Umbilical cord (tissue), 2 donors: ENCODE data around the gene CDK3. TPM values are rescaled to one million over a fixed set of nuclear protein-coding genes. Genes with fewer than 3 reads are reported as not detected.

Experiments
- DNase-seq: peaks from one replicate; pipeline ENCODE4 v3.0.0-alpha.2; 2015; ENCODE audit warnings: low spot score
- total RNA-seq: library from RNA; depleted of rRNA; stranded (reverse); fragments of >200 nt; gene quantifications from one replicate; pipeline ENCODE4 v1.2.3, GENCODE V29; 2014; ENCODE audit warnings: low replicate concordance; ENCODE audit not compliant: insufficient read depth

Gene CDK3
- total RNA-seq, 1 donor from 2014 or later = not detected

DNA sequence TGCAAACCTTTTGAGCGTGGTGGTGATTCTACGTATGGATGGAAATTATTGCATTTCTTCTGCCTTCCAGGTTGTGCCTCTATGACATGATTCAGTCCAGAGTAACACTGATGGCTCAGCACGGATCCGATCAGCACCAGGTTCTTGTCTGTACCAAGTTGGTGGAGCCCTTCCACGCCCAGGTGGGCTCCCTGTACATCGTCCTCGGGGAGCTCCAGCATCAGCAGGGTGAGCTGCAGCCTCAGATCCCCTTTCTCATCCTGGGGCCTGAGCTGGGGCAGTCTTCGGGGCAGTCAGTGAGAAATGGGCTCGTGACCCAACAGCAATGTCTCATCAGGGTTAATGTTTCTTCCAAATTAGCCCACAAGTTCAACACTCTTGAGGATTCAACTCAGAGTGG is 9.3 kb upstream of the CDK3 start:
- no peak for DNase-seq

GRCh38 chr17:75994802-75995370 is 5.8 kb upstream of the CDK3 start:
- no peak for DNase-seq

DNA sequence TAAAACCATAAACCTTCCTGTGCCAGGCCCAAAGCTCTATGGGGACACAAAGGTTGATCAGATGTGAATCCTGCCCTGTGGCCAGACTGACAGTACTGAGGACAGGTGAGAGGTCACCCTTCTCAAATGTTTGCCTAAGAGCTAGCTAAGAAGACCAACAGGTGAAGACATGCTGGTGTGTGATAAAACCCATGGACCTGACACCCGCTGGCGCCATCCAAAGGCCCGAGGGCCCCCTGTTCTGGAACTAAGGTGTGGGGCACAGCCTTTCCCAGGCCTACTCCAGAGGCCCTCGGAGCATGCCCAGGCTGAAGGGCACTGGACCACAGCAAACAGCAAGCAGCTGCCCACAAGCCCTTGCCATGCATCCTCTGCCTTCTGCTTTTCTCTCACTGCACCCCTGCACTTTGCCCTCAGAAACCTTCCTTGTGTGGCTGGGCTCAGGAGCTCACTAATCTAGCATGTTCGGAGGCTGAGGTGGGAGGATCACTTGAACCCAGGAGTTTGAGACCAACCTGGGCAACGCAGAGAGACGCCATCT is 5.2 kb upstream of the CDK3 start:
- DNase-seq = no peak

DNA sequence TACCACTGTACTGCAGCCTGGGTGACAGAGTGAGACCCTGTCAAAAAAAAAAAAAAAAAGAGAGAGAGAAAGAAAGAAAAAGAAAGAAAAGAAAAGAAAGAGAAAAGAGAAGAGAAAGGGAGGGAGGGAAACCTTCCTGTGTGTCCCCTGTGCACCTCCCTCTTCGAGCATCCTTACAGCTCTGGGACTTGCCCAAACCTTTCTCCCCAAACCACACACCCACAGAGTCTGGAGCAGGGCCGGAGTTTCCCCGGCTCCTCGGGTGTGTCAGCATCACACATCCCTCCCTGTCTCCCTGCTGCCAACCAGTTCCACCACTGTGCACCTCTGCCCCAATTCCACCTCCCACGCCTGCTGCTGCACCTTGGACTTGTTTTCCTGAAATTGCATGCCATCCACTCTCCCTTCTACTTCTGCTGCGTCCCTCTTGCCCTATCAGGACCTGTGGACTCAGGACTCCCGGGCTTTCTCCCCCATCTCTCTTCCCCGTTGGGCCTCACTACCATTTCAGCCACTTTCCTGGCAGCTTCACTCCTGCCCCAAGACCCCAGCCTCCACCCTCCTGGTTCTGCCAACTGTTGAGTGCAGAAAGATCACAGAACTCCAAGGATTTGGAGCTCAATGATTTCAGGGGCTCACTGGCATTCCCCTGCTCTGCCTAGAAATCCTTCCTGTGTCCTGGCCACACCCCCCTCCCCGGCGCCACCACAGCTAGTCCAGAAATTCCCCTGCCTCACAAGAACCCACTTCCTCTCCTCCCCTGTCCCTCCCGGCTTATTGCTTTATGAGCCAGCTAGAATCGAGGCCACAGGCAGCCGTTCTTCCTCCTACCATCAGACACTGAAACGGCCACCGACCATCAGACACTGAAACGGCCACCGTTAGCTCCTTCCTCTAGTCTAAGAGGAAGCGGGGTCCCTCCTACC is 3.7 kb upstream of the CDK3 start:
- peak; percentile 69 for DNase-seq

- DNase-seq = no peak
These were observed 2.3 kb upstream of the CDK3 start for GRCh38 chr17:75998327-75998795.

GRCh38 chr17:76000016-76000754 is 470 bp upstream of the CDK3 start:
- no peak for DNase-seq

DNA sequence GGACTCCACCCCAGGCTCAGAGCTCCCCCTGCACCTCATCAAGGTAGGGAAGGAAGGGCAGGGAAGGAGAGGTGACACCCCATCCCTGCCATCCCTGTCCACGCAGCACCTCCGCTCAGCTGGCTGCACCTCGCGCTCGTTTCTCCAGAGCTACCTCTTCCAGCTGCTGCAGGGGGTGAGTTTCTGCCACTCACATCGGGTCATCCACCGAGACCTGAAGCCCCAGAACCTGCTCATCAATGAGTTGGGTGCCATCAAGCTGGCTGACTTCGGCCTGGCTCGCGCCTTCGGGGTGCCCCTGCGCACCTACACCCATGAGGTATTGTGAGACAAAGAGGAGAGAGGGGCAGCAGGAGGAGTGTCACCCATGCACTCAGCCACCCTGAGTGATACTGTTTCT is 1.4 kb downstream of the CDK3 start:
- no peak for DNase-seq

DNA sequence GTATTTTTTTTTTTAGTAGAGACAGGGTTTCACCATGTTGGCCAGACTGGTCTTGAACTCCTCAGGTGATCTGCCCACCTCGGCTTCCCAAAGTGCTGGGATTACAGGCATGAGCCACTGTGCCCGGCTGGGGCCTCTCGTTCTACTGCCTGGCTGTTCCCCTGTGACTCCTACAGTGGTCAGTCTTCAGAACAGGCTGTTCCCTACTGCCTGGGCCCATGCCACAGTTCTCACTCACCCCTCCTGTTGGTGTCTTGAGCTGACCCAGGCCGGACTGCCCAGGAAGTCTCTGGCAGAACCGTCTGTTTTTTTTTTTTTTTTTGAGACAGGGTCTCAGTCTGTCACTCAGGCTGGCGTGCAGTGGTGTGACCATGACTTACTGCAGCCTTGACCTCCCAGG is 3.3 kb downstream of the CDK3 start:
- no peak for DNase-seq

- DNase-seq = no peak
These were observed 4.2 kb downstream of the CDK3 start for GRCh38 chr17:76004750-76005262.

DNA sequence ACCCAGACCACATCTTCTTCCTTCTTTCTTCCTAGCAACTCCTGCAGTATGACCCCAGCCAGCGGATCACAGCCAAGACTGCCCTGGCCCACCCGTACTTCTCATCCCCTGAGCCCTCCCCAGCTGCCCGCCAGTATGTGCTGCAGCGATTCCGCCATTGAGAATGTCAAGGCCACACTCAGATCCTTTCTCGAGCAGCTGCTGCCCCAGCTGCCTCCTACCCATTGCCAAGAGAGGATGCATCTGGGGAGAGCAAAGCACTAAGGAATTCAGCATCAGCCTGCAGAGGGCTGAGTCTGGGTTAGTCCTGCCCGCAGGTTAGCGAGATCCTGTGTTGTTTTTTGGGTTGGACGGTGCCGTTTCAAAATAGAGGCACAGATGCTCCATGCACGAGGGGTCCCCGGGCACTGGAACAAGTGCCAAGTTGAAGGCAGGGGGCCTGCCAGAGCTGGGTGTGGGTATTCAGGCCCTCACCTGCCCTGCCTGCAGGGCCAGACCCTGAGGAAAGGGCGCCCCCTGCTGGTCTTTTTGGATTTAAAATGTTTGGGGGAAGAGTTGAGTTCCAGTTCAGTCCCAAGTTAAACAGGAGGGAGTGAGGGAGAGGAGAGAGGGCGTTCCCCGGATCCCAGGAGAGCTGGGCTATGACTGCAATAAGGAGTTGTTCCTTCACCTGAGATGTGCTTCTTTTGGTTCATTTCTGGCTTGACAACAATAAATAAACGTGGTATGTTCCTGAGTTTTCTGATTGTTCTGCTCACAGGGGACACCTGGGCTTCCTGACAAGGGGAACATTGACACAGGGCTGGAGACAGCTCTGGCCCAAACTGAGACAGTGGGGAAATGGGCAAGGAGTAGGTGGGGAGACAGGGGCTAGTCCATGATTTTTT is 4.9 kb downstream of the CDK3 start:
- DNase-seq = peak; percentile 72

DNA sequence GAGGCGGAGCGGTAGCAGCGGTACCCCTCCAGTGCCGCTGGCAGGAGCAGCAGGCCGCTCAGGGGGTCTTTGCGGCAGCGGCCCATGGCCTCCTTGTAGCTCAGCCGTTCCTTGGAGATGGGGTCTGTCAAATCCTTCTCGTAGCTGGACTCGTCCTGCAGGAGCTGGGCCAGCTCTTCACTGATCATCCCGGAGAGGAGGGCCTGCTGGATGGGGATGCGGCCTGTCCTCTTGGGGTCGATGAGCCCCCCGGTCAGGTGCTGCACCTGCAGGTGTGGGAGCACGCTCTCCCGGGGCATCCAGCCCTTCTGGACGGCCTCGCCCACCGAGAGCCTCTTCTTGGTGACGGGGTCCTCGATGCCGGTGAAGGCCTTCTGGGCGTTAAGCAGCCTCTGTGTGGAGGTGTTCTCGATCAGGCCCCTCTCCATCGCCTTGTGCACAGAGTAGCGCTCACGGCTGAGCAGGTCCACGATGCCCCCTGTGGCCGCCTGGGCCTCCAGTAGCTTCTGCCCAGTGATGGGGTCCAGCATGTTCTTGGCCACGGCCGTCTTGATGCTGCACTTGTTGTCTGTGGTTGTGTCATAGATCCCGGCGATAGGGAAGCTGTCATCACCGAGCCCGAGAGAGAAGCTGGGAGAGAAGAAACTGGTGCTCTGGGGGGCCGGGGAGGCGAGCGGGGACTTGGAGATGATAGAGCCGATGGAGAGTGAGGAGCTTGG is 6.6 kb downstream of the CDK3 start:
- DNase-seq = no peak

DNA sequence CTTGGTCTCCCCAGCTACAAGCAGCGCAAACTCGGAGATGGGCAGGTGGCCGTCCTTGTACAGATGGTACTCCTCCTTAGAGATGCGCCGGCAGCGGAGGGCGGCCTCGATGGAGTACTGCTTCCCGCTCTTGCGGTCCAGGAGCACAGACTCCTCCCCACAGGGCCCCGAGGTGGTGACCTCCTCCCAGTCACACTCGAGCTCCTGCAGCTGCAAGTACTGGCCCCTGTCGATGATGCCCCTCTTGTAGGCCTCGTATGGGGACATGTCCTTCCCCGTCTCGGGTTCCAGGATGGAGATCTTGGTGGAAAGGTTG is 7.2 kb downstream of the CDK3 start:
- no peak for DNase-seq

- DNase-seq = no peak
These were observed 7.6 kb downstream of the CDK3 start for GRCh38 chr17:76008208-76008607.

DNA sequence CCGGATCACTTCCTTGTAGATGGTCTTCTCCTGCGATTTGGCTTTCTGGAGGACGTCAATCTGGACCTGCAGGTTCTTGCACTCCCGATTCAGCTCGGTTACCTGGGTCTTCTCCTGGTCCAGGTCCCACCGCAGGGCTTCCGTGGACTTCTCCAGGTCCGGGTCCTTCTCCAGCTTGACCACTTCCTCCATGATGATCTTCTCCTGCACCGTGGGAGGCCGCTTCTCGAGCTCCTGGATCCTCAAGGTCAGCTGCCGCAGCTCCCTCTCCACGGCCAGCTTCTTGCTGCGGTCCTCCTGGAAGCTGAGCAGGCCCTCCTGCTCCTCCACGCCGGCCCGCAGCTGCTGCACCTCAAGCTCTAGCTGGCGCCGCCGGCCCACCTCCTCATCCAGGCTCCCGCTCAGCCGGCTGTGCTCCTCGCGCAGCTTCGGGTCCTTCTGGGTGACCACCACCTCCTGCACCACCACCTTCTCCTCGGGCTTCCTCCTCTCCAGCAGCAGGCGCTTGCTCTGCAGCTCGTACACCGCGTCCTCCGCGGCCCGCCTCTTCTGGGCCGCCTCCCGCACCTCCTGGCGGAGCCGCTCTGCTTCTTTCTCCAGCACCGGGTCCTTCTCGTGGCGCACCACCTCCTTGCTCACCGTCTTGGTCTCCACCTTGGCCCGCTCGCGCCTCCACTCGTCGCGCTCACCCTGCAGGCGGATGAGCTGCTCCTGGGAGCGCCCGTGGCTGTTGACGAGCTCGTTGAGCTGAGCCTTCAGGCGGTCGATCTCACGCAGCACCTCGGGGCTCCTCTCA is 8.2 kb downstream of the CDK3 start:
- DNase-seq = no peak

GRCh38 chr17:76009447-76009846 is 8.8 kb downstream of the CDK3 start:
- no peak for DNase-seq

- DNase-seq = no peak
These were observed 9.5 kb downstream of the CDK3 start for GRCh38 chr17:76009969-76010661.

DNA sequence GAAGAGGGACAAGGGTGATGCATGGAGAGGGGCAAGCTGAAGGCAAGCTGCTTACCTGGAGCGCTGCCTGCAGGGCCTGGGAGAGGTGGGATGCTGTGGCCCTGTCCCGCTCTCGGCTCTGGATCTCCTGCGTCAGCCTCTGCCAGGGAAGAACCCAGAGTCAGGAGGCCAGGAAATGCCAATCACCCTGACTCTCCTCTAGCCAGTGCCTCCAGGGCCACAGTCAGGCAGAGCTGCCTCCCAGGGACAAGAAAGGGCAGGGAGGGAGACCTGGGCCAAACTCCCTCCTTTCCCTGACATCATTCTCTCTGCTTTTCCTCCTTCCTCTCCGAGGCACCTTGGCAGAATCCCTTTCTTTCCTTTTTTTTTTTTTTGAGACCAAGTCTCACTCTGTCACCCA is 11.3 kb downstream of the CDK3 start:
- DNase-seq = no peak

DNA sequence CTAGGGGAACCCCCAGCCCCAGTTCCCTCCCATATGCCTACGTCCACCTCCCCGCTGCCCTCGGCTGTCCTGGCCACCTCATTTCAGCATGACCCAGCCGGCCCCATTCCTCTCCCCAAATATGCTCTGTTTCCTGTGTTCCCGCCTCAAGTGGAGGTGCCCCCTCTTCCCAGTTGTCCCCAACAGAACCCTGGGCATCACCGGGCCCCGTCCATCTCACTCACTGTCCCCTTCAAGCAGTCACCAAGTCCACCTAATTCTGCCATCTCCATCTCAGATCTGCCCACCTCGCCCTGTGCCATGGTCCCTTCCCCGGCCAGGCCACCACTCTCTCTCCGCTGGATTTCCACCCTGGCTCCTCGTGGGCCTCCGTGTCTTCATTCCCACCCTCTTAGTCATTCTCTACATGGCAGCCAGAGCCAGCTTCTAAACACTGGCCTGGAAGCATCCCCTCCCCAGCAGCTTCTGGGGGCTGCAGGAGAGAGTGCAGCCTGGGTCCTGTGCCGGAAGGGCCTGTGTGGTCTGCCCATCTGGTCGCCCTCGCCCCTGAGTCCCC is 12.8 kb downstream of the CDK3 start:
- DNase-seq = no peak
